HEK293 (cell line): ENCODE measurements around the gene IMMT.
A peak's percentile ranks its signal among the peaks of the same experiment; 100 is the strongest.

Experiments used
- CTCF ChIA-PET: fragments of 350-600 bp; formaldehyde crosslinking; extraction: SDS; loops from one replicate; lab custom pipeline; 2021; ENCODE audit warnings: antibody characterized with exemption; lab: Yijun Ruan, JAX
- POLR2A ChIA-PET: fragments of 300-600 bp; formaldehyde crosslinking; extraction: SDS; loops from one replicate; lab custom pipeline; 2020; ENCODE audit warnings: antibody characterized with exemption, inconsistent platforms; lab: Yijun Ruan, JAX
- H3K27ac ChIP-seq: fragments of 200-500 bp; sonication (Bioruptor generic); 2 replicates; pipeline ENCODE4 v1.5.1; 2014; ENCODE audit warnings: low read depth, low read length, control low read depth, inconsistent platforms; ENCODE audit errors: extremely low read depth
- H3K36me3 ChIP-seq, 2 experiments: fragments of 200-500 bp in 1 of 2; sonication (Bioruptor generic) in 1 of 2; 1 replicate in 1 of 2; 2 replicates in 1 of 2; pipeline ENCODE4 v1.5.1; 2014 to 2017; ENCODE audit warnings: inconsistent platforms in 2 of 2, low read length in 2 of 2; ENCODE audit not compliant: control insufficient read depth in 2 of 2, insufficient read depth in 1 of 2
- H3K4me1 ChIP-seq: fragments of 200-500 bp; sonication (Bioruptor generic); 2 replicates; pipeline ENCODE4 v1.5.1; 2014; ENCODE audit warnings: mild to moderate bottlenecking, low read length, inconsistent platforms; ENCODE audit not compliant: control insufficient read depth, insufficient read depth
- H3K4me3 ChIP-seq: 2 replicates; pipeline ENCODE4 v1.5.1; 2011; ENCODE audit warnings: low read depth, mild to moderate bottlenecking, control low read depth, low read length, moderate library complexity
- H3K9me3 ChIP-seq: fragments of 200-500 bp; sonication (Bioruptor generic); 2 replicates; pipeline ENCODE4 v1.5.1; 2014; ENCODE audit warnings: low read depth, low read length, inconsistent platforms; ENCODE audit not compliant: control insufficient read depth, insufficient read depth
- FEZF1 ChIP-seq: fragments of 450-650 bp; formaldehyde crosslinking; IDR thresholded peaks from 2 replicates; pipeline ENCODE4 v1.5.1; 2016; ENCODE audit warnings: missing biosample characterization, missing genetic modification characterization
- GLIS1 ChIP-seq: fragments of 450-650 bp; formaldehyde crosslinking; IDR thresholded peaks from 2 replicates; pipeline ENCODE4 v1.5.1; 2016; ENCODE audit warnings: missing biosample characterization, missing genetic modification characterization
- HOXC10 ChIP-seq: sonication (generic); formaldehyde crosslinking; IDR thresholded peaks from 2 replicates; pipeline ENCODE4 v1.8.1; 2023; ENCODE audit warnings: mild to moderate bottlenecking, missing genetic modification reagents
- KLF17 ChIP-seq: fragments of 450-650 bp; formaldehyde crosslinking; IDR thresholded peaks from 2 replicates; pipeline ENCODE4 v1.5.1; 2016; ENCODE audit warnings: missing biosample characterization, missing genetic modification characterization
- MZF1 ChIP-seq: fragments of 450-650 bp; formaldehyde crosslinking; IDR thresholded peaks from 2 replicates; pipeline ENCODE4 v1.5.1; 2017; ENCODE audit warnings: missing biosample characterization, missing genetic modification characterization, borderline replicate concordance
- ZBTB11 ChIP-seq: fragments of 450-650 bp; formaldehyde crosslinking; conservative IDR thresholded peaks from 2 replicates; pipeline ENCODE4 v1.5.1; 2016; ENCODE audit warnings: low read depth, missing biosample characterization, missing genetic modification characterization
- ZBTB49 ChIP-seq: fragments of 450-650 bp; formaldehyde crosslinking; IDR thresholded peaks from 2 replicates; pipeline ENCODE4 v1.5.1; 2016; ENCODE audit warnings: missing biosample characterization, missing genetic modification characterization, low read depth
- ZFP41 ChIP-seq: fragments of 450-650 bp; formaldehyde crosslinking; IDR thresholded peaks from 2 replicates; pipeline ENCODE4 v1.5.1; 2016; ENCODE audit warnings: missing biosample characterization, missing genetic modification characterization, borderline replicate concordance
- ZNF155 ChIP-seq: fragments of 450-650 bp; formaldehyde crosslinking; IDR thresholded peaks from 2 replicates; pipeline ENCODE4 v1.5.1; 2016; ENCODE audit warnings: missing biosample characterization, missing genetic modification characterization
- ZNF274 ChIP-seq, 2 experiments: fragments of 200-500 bp in 1 of 2; fragments of 450-650 bp in 1 of 2; sonication (Bioruptor generic) in 1 of 2; formaldehyde crosslinking in 1 of 2; IDR thresholded peaks; 2 replicates each; pipeline versions ENCODE4 v1.5.1 to v1.6.1; 2014 to 2016; ENCODE audit warnings: borderline replicate concordance in 1 of 2, inconsistent platforms in 1 of 2, low read length in 1 of 2, missing biosample characterization in 1 of 2, missing genetic modification characterization in 1 of 2
- ZNF335 ChIP-seq: fragments of 450-650 bp; formaldehyde crosslinking; conservative IDR thresholded peaks from 2 replicates; pipeline ENCODE4 v1.5.1; 2016; ENCODE audit warnings: missing biosample characterization, missing genetic modification characterization
- ZNF341 ChIP-seq: fragments of 450-650 bp; formaldehyde crosslinking; IDR thresholded peaks from 2 replicates; pipeline ENCODE4; 2016; ENCODE audit warnings: low read depth, missing biosample characterization, missing genetic modification characterization
- ZNF350 ChIP-seq: fragments of 450-650 bp; formaldehyde crosslinking; IDR thresholded peaks from 2 replicates; pipeline ENCODE4 v1.5.0; 2017; ENCODE audit warnings: missing biosample characterization, mild to moderate bottlenecking, missing genetic modification characterization
- ZNF362 ChIP-seq: fragments of 450-650 bp; formaldehyde crosslinking; IDR thresholded peaks from 2 replicates; pipeline ENCODE4 v1.5.1; 2016; ENCODE audit warnings: missing biosample characterization, missing genetic modification characterization
- ZNF37A ChIP-seq: fragments of 450-650 bp; IDR thresholded peaks from 2 replicates; pipeline ENCODE4 v1.5.1; 2018; ENCODE audit warnings: missing biosample characterization, missing genetic modification characterization
- ZNF548 ChIP-seq: fragments of 450-650 bp; formaldehyde crosslinking; IDR thresholded peaks from 2 replicates; pipeline ENCODE4 v1.5.1; 2016; ENCODE audit warnings: missing biosample characterization, missing genetic modification characterization
- ZNF600 ChIP-seq: fragments of 450-650 bp; formaldehyde crosslinking; IDR thresholded peaks from 2 replicates; pipeline ENCODE4 v1.5.1; 2016; ENCODE audit warnings: missing biosample characterization, missing genetic modification characterization
- ZNF677 ChIP-seq: fragments of 450-650 bp; IDR thresholded peaks from 2 replicates; pipeline ENCODE4 v1.5.0; 2018; ENCODE audit warnings: missing biosample characterization, mild to moderate bottlenecking, missing genetic modification characterization, moderate library complexity
- ZNF776 ChIP-seq: fragments of 450-650 bp; formaldehyde crosslinking; IDR thresholded peaks from 2 replicates; pipeline ENCODE4 v1.5.0; 2017; ENCODE audit warnings: missing biosample characterization, missing genetic modification characterization, borderline replicate concordance
- ZNF777 ChIP-seq: fragments of 450-650 bp; formaldehyde crosslinking; IDR thresholded peaks from 2 replicates; pipeline ENCODE4 v1.5.1; 2017; ENCODE audit warnings: missing biosample characterization, missing genetic modification characterization, borderline replicate concordance
- ZNF830 ChIP-seq: fragments of 450-650 bp; IDR thresholded peaks from 2 replicates; pipeline ENCODE4 v1.5.0; 2018; ENCODE audit warnings: missing biosample characterization, missing genetic modification characterization, low read depth, mild to moderate bottlenecking, moderate library complexity
- ZNF843 ChIP-seq: fragments of 450-650 bp; formaldehyde crosslinking; IDR thresholded peaks from 2 replicates; pipeline ENCODE4 v1.5.1; 2016; ENCODE audit warnings: missing biosample characterization, missing genetic modification characterization

The IMMT gene

GRCh38 chr2:86185517-86186212 is 9.6 kb downstream of the IMMT start:
- peak overlapping the region; percentile 20; the same call in 1 of the 2 replicates for H3K27ac ChIP-seq
- H3K4me3 ChIP-seq: no peak overlapping the region
- peaks cover 17% of the 10 kb centered on the region for H3K4me1 ChIP-seq
- H3K36me3 ChIP-seq: peaks cover 1 to 23% of the 10 kb centered on the region in 2 experiments
- no peaks in the 10 kb centered on the region for H3K9me3 ChIP-seq
- POLR2A ChIA-PET: interaction anchor here (1.1 to 3.9 kb wide), 2 partner anchors 9 to 12 kb away, joined by 4 to 18 read pairs; partner anchors contain the start of gene IMMT
- TF ChIP-seq ZNF843 (tag by site-specific recombination): no peak
- peak; percentile 96 for TF ChIP-seq ZNF600 (tag by site-specific recombination)
- CTCF ChIA-PET: interaction anchor here (1.2 kb wide), 1 partner anchor 296 kb away, joined by 4 read pairs; no protein-coding TSS in a partner anchor

GRCh38 chr2:86176597-86176996 is 18.7 kb downstream of the IMMT start:
- Histone ChIP-seq H3K4me3 (no peak overlapping the region), H3K27ac (no peak overlapping the region), H3K36me3 (peaks cover 44 to 74% of the 10 kb centered on the region in 2 experiments), H3K4me1 (peaks cover 10% of the 10 kb centered on the region), H3K9me3 (no peaks in the 10 kb centered on the region)
- ChIA-PET CTCF (interaction anchor here (0.9 kb wide), 1 partner anchor 44 kb away, joined by 4 read pairs; no protein-coding TSS in a partner anchor), POLR2A (interaction anchor here (1.6 kb wide), 1 partner anchor 18 kb away, joined by 5 read pairs; no protein-coding TSS in a partner anchor)
- TF ChIP-seq GLIS1 (tag by site-specific recombination): no peak
- TF ChIP-seq ZNF777 (tag by site-specific recombination): no peak
- no peak for TF ChIP-seq ZNF37A
- no peak for TF ChIP-seq ZNF341 (tag by site-specific recombination)
- TF ChIP-seq ZBTB11 (tag by site-specific recombination): no peak
- TF ChIP-seq ZNF274 (IDR thresholded peaks at IDR 0.05; ENCODE audit: low read length): no peak
- TF ChIP-seq ZNF274 (tag by site-specific recombination; IDR thresholded peaks at IDR 0.05; ENCODE audit: borderline replicate concordance): no peak
- TF ChIP-seq ZNF548 (tag by site-specific recombination): no peak
- TF ChIP-seq KLF17 (tag by site-specific recombination): no peak
- TF ChIP-seq ZNF843 (tag by site-specific recombination): no peak
- TF ChIP-seq ZNF362 (tag by site-specific recombination): no peak

GRCh38 chr2:86175828-86176227 is 19.4 kb downstream of the IMMT start:
- Histone ChIP-seq H3K36me3 (peaks cover 49 to 76% of the 10 kb centered on the region in 2 experiments), H3K4me1 (peaks cover 10% of the 10 kb centered on the region), H3K27ac (no peak overlapping the region), H3K9me3 (no peaks in the 10 kb centered on the region), H3K4me3 (no peak overlapping the region)
- CTCF ChIA-PET: no interaction called here
- POLR2A ChIA-PET: interaction anchor here (1.6 kb wide), 1 partner anchor 18 kb away, joined by 5 read pairs; no protein-coding TSS in a partner anchor
- TF ChIP-seq ZNF335 (no peak), HOXC10 (no peak), FEZF1 (tag by site-specific recombination) (no peak), ZFP41 (tag by site-specific recombination) (no peak), ZNF830 (tag by site-specific recombination) (no peak), ZBTB49 (tag by site-specific recombination) (no peak), ZNF776 (tag by site-specific recombination) (no peak), ZNF155 (tag by site-specific recombination) (no peak), ZNF350 (tag by site-specific recombination) (no peak), ZNF677 (tag by site-specific recombination) (no peak), MZF1 (tag by site-specific recombination) (no peak)
